PFSK-1 (cell line): ENCODE data around the gene GRIP1.

Experiments used
- POLR2AphosphoS5 ChIP-seq: IDR thresholded peaks from 2 replicates; pipeline ENCODE4 v1.6.1; 2012; ENCODE audit warnings: low read depth, mild to moderate bottlenecking, control low read depth, low read length, moderate library complexity
- SIN3A ChIP-seq: IDR thresholded peaks from 2 replicates; pipeline ENCODE4 v1.6.1; 2012; ENCODE audit warnings: mild to moderate bottlenecking, low read length, moderate library complexity, borderline replicate concordance; ENCODE audit not compliant: insufficient read depth
- TAF1 ChIP-seq: IDR thresholded peaks from 2 replicates; pipeline ENCODE4 v1.6.1; 2012; ENCODE audit warnings: low read length, control low read depth, borderline replicate concordance; ENCODE audit not compliant: insufficient read depth
- TF ChIP-seq, protein P1 (sequence below), 2 experiments: IDR thresholded peaks; 2 replicates each; pipeline versions ENCODE4 v1.6.1 to v1.8.0; 2011 to 2012; ENCODE audit warnings: low read depth in 2 of 2, low read length in 2 of 2, control low read depth in 1 of 2, inconsistent platforms in 1 of 2, mild to moderate bottlenecking in 1 of 2, moderate library complexity in 1 of 2; ENCODE audit not compliant: insufficient read depth in 1 of 2

DNA sequence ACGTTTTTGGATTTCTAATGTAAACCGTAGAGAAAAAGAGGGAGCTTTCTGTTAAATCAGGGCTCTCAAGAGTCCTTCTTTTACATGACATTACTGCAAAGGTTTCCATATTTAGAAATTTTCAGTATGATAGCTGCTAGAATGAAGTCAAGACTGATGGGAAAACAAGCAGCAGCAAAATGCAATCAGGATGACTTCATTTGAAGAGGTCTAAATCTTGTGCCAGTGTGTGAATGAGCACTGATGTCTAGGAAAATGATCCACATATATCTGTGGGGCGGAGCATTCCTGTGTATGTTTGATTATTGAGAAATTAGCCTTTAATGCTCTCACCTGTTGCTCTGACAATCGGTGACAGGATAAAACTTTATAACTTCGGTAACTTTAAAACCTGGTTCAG lies 73.6 kb downstream of the GRIP1 start:
- TF ChIP-seq, protein P1, sequence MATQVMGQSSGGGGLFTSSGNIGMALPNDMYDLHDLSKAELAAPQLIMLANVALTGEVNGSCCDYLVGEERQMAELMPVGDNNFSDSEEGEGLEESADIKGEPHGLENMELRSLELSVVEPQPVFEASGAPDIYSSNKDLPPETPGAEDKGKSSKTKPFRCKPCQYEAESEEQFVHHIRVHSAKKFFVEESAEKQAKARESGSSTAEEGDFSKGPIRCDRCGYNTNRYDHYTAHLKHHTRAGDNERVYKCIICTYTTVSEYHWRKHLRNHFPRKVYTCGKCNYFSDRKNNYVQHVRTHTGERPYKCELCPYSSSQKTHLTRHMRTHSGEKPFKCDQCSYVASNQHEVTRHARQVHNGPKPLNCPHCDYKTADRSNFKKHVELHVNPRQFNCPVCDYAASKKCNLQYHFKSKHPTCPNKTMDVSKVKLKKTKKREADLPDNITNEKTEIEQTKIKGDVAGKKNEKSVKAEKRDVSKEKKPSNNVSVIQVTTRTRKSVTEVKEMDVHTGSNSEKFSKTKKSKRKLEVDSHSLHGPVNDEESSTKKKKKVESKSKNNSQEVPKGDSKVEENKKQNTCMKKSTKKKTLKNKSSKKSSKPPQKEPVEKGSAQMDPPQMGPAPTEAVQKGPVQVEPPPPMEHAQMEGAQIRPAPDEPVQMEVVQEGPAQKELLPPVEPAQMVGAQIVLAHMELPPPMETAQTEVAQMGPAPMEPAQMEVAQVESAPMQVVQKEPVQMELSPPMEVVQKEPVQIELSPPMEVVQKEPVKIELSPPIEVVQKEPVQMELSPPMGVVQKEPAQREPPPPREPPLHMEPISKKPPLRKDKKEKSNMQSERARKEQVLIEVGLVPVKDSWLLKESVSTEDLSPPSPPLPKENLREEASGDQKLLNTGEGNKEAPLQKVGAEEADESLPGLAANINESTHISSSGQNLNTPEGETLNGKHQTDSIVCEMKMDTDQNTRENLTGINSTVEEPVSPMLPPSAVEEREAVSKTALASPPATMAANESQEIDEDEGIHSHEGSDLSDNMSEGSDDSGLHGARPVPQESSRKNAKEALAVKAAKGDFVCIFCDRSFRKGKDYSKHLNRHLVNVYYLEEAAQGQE (IDR thresholded peaks at IDR 0.05; ENCODE audit: insufficient read depth in 1 of 2, low read depth in 2 of 2, low read length in 2 of 2), result no peak
- TF ChIP-seq POLR2AphosphoS5 (no peak), TAF1 (no peak), SIN3A (no peak)
